ENCODE data around the gene MAP4. TPM values are rescaled to one million over a fixed set of nuclear protein-coding genes. Genes with fewer than 3 reads are reported as not detected.

The MAP4 gene
- total RNA-seq, 4 donors from 2014 or later: 214 to 351 (median 231) TPM

DNA sequence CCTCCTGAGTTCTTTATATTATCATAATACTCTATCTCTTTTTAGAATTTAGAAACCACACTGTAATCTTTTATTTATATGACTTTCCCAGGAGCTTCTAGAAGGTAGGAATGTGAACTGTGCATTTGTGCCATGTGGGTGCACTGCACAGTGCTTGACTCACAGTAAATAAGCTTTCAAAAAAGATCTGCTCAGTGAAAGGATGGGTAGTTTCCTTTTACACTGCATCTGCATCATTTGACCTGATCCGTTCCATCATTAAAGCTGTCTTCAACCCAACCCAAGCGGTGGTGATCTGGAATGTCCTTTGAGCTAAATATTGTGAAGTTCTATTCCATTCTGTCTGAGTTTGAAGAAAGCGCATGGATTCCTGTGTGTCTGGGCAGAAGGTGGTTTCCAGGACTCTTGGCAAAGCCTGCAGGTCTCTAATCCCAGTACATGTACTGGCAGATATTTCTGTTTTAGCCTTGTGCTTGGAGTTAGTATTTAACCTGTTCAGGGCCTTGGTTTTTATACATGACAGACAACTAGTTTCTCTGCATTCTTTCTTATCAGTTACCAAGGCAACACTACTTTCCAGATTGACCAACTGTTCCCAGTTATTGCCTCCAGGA lies 116.6 kb downstream of the MAP4 start:
- H3K27ac ChIP-seq: peak overlapping the region in 1 of 4 donors; percentile 32
- H3K4me1 ChIP-seq: peaks cover 0 to 30% (median 0%) of the 10 kb centered on the region in 3 donors
- TF ChIP-seq, protein P1, sequence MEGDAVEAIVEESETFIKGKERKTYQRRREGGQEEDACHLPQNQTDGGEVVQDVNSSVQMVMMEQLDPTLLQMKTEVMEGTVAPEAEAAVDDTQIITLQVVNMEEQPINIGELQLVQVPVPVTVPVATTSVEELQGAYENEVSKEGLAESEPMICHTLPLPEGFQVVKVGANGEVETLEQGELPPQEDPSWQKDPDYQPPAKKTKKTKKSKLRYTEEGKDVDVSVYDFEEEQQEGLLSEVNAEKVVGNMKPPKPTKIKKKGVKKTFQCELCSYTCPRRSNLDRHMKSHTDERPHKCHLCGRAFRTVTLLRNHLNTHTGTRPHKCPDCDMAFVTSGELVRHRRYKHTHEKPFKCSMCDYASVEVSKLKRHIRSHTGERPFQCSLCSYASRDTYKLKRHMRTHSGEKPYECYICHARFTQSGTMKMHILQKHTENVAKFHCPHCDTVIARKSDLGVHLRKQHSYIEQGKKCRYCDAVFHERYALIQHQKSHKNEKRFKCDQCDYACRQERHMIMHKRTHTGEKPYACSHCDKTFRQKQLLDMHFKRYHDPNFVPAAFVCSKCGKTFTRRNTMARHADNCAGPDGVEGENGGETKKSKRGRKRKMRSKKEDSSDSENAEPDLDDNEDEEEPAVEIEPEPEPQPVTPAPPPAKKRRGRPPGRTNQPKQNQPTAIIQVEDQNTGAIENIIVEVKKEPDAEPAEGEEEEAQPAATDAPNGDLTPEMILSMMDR (IDR thresholded peaks at IDR 0.05): no peak
- TF ChIP-seq POLR2A (IDR thresholded peaks at IDR 0.05) (no peak), EP300 (IDR thresholded peaks at IDR 0.05) (no peak)

GRCh38 chr3:47897954-47898353 lies 118.3 kb downstream of the MAP4 start:
- peaks cover 0 to 30% (median 0%) of the 10 kb centered on the region in 3 donors for H3K4me1 ChIP-seq
- H3K9me3 ChIP-seq: no peaks in the 10 kb centered on the region
- TF ChIP-seq POLR2A (IDR thresholded peaks at IDR 0.05) (no peak), EP300 (IDR thresholded peaks at IDR 0.05) (no peak), POLR2AphosphoS5 (IDR thresholded peaks at IDR 0.05) (no peak)
- TF ChIP-seq, protein P1 (IDR thresholded peaks at IDR 0.05): no peak
- no peak for ATAC-seq
- no peak overlapping the region for H3K27ac ChIP-seq
- WGBS, 2 donors (ENCODE audit: low coverage in 1 of 2): 82 to 100% methylated on average over 2 to 3 of the region's 3 CpGs
- no peak overlapping the region for H3K4me3 ChIP-seq
- H3K36me3 ChIP-seq: peaks cover 0 to 46% of the 10 kb centered on the region in 2 donors
- no peaks in the 10 kb centered on the region for H3K27me3 ChIP-seq

More for the DNA sequence above, 116.6 kb downstream of the MAP4 start:
- no peaks in the 10 kb centered on the region for H3K9me3 ChIP-seq
- peaks cover 0 to 38% of the 10 kb centered on the region in 2 donors for H3K36me3 ChIP-seq
- 26 to 37% methylated on average over 3 of the region's 3 CpGs for WGBS, 2 donors (ENCODE audit: low coverage in 1 of 2)
- H3K27me3 ChIP-seq: no peaks in the 10 kb centered on the region
- ATAC-seq: no peak
- H3K4me3 ChIP-seq: no peak overlapping the region

GRCh38 chr3:47896736-47897135 lies 119.5 kb downstream of the MAP4 start:
- Histone ChIP-seq H3K4me1 (peaks cover 0 to 35% (median under 1%) of the 10 kb centered on the region in 3 donors), H3K9me3 (no peaks in the 10 kb centered on the region), H3K27ac (no peak overlapping the region), H3K27me3 (no peaks in the 10 kb centered on the region), H3K4me3 (no peak overlapping the region), H3K36me3 (peaks cover 0 to 52% of the 10 kb centered on the region in 2 donors)
- no peak for TF ChIP-seq EP300 (IDR thresholded peaks at IDR 0.05)
- no peak for TF ChIP-seq POLR2A (IDR thresholded peaks at IDR 0.05)
- TF ChIP-seq, protein P1 (IDR thresholded peaks at IDR 0.05): no peak
- TF ChIP-seq POLR2AphosphoS5 (IDR thresholded peaks at IDR 0.05): no peak
- no peak for ATAC-seq
- 78 to 84% methylated on average over 3 of the region's 3 CpGs for WGBS, 2 donors (ENCODE audit: low coverage in 1 of 2)

GRCh38 chr3:47895241-47895640 lies 121.0 kb downstream of the MAP4 start:
- no peak for ATAC-seq
- peaks cover 0 to 53% of the 10 kb centered on the region in 2 donors for H3K36me3 ChIP-seq
- 100% methylated on average over 1 of the region's 3 CpGs; no CpG with 5 or more reads in 1 of the 2 donors for WGBS, 2 donors (ENCODE audit: low coverage in 1 of 2)
- TF ChIP-seq EP300 (IDR thresholded peaks at IDR 0.05) (no peak), POLR2AphosphoS5 (IDR thresholded peaks at IDR 0.05) (no peak), POLR2A (IDR thresholded peaks at IDR 0.05) (no peak)
- TF ChIP-seq, protein P1 (IDR thresholded peaks at IDR 0.05): no peak
- no peak overlapping the region for H3K27ac ChIP-seq
- no peak overlapping the region for H3K4me3 ChIP-seq
- no peaks in the 10 kb centered on the region for H3K27me3 ChIP-seq
- peaks cover 4 to 35% (median 14%) of the 10 kb centered on the region in 3 donors for H3K4me1 ChIP-seq
- H3K9me3 ChIP-seq: no peaks in the 10 kb centered on the region

All from gastroesophageal sphincter (tissue), 4 donors.